D721Med (cell line): ENCODE results near the gene ITPRIP.

Experiments
- DNase-seq: peaks from one replicate; pipeline ENCODE4 v3.0.0; 2011; ENCODE audit warnings: low spot score; ENCODE audit not compliant: insufficient read length
- FAIRE-seq: peaks from 2 replicates; lab custom pipeline; 2011; peaks lifted over from hg19 to GRCh38; lab: Jason Lieb, UNC
- TF ChIP-seq, protein P1 (sequence below): IDR thresholded peaks from 2 replicates; pipeline ENCODE4 v1.5.1; 2012; ENCODE audit warnings: mild to moderate bottlenecking, control low read depth; ENCODE audit not compliant: insufficient read depth; ENCODE audit errors: missing control alignments

Gene ITPRIP

DNA sequence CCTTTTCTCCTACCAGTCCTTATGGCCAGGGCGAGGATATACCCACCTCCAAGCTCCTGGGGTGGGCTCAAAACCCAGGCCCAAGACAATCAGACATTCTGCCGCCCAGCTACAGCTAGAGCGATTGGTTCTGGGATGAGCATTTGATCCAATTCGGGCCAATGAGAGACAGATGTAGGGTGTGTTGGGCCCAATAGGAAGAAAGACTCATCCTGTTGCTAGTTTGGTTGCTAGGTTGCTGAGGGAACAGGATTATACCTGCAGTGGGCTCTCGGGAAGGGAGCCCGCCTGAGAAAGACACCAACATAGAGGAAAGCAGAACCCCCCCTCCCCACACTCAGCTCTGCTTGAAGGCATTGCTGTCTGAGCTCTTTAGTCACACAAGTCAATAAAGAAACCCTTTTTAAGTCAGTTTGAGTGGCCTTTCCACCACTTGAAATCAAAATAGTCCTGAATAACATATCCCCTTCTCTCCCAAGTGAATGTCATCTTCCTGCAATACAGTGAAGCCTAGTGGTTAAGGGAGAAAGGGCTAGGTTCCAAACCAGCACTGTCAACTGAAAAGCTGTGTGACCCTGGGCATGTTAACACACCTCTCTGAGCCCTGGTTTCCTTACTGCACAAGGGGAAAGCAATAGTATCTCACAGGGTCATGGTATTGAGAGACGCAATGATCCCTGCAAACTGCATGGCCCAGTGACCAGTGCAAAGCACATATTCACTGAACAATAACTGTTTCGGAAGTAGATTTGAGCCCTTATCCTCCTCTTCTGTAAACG lies 21.8 kb downstream of the ITPRIP start:
- no peak for FAIRE-seq
- DNase-seq: no peak
- TF ChIP-seq, protein P1, sequence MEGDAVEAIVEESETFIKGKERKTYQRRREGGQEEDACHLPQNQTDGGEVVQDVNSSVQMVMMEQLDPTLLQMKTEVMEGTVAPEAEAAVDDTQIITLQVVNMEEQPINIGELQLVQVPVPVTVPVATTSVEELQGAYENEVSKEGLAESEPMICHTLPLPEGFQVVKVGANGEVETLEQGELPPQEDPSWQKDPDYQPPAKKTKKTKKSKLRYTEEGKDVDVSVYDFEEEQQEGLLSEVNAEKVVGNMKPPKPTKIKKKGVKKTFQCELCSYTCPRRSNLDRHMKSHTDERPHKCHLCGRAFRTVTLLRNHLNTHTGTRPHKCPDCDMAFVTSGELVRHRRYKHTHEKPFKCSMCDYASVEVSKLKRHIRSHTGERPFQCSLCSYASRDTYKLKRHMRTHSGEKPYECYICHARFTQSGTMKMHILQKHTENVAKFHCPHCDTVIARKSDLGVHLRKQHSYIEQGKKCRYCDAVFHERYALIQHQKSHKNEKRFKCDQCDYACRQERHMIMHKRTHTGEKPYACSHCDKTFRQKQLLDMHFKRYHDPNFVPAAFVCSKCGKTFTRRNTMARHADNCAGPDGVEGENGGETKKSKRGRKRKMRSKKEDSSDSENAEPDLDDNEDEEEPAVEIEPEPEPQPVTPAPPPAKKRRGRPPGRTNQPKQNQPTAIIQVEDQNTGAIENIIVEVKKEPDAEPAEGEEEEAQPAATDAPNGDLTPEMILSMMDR: no peak

- TF ChIP-seq, protein P1: no peak
- DNase-seq: no peak
- FAIRE-seq: no peak
Measured at GRCh38 chr10:104315486-104315921, 22.8 kb downstream of the ITPRIP start.

DNA sequence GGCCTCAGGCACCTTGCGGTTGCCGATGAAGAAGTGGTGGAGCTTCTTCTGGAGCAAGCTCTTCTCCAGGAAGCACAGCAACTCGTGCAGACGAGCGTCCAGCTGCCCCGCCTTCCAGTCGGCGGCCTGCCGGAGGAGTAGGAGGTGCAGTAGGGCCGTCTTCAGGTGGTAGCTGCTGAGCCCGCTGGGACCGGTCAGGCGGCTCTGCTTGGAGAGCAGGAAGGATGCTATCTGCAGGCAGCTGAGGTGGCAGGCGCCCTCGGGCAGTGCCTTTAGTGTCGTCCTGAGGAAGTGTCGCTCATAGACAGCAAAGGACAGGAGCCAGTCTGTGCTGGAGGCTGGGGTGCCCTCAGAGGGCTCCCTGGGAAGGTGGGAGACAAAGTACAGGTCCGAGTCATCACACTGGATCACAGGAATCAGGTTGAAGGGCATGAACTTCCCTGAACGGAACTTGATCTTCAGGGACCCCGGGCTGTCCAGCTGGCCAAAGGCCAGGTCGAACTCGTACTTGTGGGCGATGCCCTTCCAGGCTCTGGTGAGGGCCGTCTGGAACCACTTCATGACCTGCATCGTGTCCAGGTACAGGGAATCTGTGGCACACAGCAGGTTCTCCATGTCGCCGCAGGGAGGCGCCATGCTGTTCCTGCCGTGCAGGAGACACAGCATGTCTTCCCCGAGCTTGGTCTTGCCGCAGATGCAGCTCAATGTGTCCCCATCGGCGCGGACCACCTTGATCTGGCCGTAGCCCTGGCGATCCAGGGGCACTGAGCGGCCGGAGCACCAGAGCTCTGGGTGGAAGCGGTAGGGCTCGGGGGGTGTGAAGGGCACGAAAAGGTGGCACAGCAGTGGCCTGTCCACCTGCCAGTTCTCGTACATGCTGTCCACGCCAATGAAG lies 23.4 kb downstream of the ITPRIP start:
- FAIRE-seq (no peak), DNase-seq (no peak)
- TF ChIP-seq, protein P1: no peak

GRCh38 chr10:104311184-104311720 lies 27.0 kb downstream of the ITPRIP start:
- TF ChIP-seq, protein P1: no peak
- DNase-seq (no peak), FAIRE-seq (no peak)

DNA sequence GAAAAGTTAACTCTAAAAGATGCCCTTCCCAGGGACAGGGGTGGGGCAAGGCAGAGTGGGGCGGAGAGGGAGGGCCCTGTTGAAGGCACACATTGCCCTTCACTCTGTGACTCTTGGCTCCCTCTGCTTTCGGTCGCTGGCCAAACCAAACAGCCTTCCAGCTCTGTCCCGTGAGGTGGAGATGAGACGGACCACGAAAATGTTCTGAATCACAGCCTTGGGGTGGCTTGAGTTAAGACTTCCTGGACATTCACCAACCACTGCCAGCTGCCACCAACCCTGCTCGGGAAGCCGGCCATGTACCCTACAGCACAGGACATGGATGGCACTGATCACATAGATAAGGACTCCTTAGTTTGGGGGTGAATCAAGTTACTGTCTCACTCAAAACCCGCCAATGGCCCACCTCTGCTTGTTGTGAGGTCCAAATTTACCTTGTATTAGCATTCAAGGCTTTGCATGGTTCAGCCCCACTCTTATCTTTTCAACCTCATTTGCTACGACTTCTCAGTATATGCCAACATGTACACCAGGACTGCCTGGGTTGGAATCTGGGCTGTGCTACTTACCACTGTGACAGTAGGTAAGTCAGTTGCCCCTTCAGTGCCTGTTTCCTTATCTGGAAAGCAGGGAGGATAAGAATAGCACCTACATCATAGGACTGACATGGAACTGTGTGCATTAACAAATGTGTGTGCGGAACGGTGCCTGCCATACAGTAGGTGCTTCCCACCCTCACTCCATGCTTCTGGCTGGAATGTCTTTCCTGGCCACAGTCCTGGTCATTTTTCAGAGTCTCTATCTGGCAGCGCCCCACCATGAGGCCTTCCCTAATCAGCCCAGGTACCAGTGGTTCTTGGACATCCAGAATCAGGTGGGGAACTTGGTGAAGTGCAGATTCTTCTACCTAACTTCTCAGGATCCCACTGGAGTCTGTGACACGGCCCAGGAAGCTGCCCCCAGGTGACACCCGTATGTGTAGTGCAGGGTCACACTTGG lies 28.0 kb downstream of the ITPRIP start:
- TF ChIP-seq, protein P1: no peak
- DNase-seq (no peak), FAIRE-seq (no peak)

- TF ChIP-seq, protein P1: no peak
- FAIRE-seq (no peak), DNase-seq (no peak)
Measured at GRCh38 chr10:104308439-104308903, 29.8 kb downstream of the ITPRIP start.
